HL-60 (cell line): Measurements from ENCODE around the gene WSB2.

Experiments used
- DNase-seq, 2 experiments: peaks; one replicate each; pipeline ENCODE4 v3.0.0-alpha.2; 2010 to 2020; ENCODE audit warnings: low read depth in 1 of 2, low spot score in 1 of 2
- H3K27ac ChIP-seq: fragments of 250-450 bp; sonication (Bioruptor Pico); replicated peaks from 2 replicates; pipeline ENCODE4 v1.5.1; 2020; ENCODE audit warnings: mild to moderate bottlenecking, moderate library complexity
- H3K27me3 ChIP-seq: fragments of 250-450 bp; sonication (Bioruptor Pico); 2 replicates; pipeline ENCODE4 v1.5.1; 2021; ENCODE audit warnings: mild to moderate bottlenecking, moderate library complexity; ENCODE audit not compliant: insufficient read depth, poor library complexity, severe bottlenecking
- H3K4me3 ChIP-seq: replicated peaks from 2 replicates; pipeline ENCODE4 v1.5.1; 2011; ENCODE audit warnings: mild to moderate bottlenecking, control low read depth, low read length; ENCODE audit not compliant: insufficient read depth
- CTCF ChIP-seq: IDR thresholded peaks from one replicate; pipeline ENCODE4 v1.5.1; 2011; ENCODE audit warnings: low read length, control low read depth, inconsistent platforms; ENCODE audit not compliant: insufficient read depth
- GABPA ChIP-seq: IDR thresholded peaks from 2 replicates; pipeline ENCODE4 v1.6.1; 2012; ENCODE audit warnings: low read depth
- POLR2AphosphoS5 ChIP-seq: IDR thresholded peaks from 2 replicates; pipeline ENCODE4 v1.6.1; 2012; ENCODE audit warnings: low read depth
- REST ChIP-seq: IDR thresholded peaks from 2 replicates; pipeline ENCODE4 v1.6.1; 2012; ENCODE audit warnings: low read depth; ENCODE audit not compliant: insufficient replicate concordance
- SPI1 ChIP-seq: IDR thresholded peaks from 2 replicates; pipeline ENCODE4 v1.6.1; 2012; ENCODE audit warnings: low read depth, mild to moderate bottlenecking, borderline replicate concordance

WSB2 gene

GRCh38 chr12:118036672-118037411 lies 24.1 kb downstream of the WSB2 start:
- Histone ChIP-seq H3K4me3 (no peak overlapping the region), H3K27me3 (no peaks in the 10 kb centered on the region), H3K27ac (no peak overlapping the region)
- TF ChIP-seq CTCF (no peak), GABPA (no peak), SPI1 (no peak), POLR2AphosphoS5 (no peak), REST (no peak)
- DNase-seq, result no peak

GRCh38 chr12:118035190-118036041 lies 25.6 kb downstream of the WSB2 start:
- no peak for DNase-seq
- Histone ChIP-seq H3K27ac (no peak overlapping the region), H3K27me3 (no peaks in the 10 kb centered on the region), H3K4me3 (no peak overlapping the region)
- no peak for TF ChIP-seq GABPA
- TF ChIP-seq SPI1, result no peak
- TF ChIP-seq POLR2AphosphoS5, result no peak
- no peak for TF ChIP-seq CTCF
- no peak for TF ChIP-seq REST

GRCh38 chr12:118034429-118035189 lies 26.4 kb downstream of the WSB2 start:
- TF ChIP-seq POLR2AphosphoS5, result no peak
- TF ChIP-seq REST, result no peak
- TF ChIP-seq GABPA, result no peak
- no peak for TF ChIP-seq SPI1
- TF ChIP-seq CTCF, result no peak
- Histone ChIP-seq H3K27me3 (no peaks in the 10 kb centered on the region), H3K27ac (no peak overlapping the region), H3K4me3 (no peak overlapping the region)
- no peak for DNase-seq
